GM12872 (cell line): ENCODE data around the gene USH1G.

Experiments used
- CTCF ChIP-seq: IDR thresholded peaks from 3 replicates; pipeline ENCODE4 v1.5.1; 2011; ENCODE audit warnings: low read depth, mild to moderate bottlenecking, low read length, moderate library complexity; ENCODE audit not compliant: insufficient read depth

The USH1G gene

DNA sequence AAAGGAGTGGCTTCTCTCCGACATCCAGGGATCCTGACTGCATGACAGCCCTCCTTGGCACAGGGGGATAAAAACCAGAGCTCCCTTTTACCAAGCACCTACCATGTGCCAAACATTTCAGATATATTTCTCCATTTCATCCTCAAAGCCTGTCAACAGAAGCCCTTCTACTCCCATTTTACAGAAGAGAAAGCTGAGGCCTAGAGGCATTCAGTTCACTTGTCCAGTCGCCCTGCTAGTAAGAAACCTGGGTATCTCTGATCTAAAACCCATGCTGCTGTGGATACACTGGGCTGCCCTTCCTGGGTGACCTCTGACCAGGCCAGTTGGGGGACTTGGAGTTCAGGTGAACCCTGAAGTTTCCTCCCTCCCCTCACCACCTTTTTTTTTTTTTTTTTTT lies 44.4 kb downstream of the USH1G start:
- no peak for TF ChIP-seq CTCF

DNA sequence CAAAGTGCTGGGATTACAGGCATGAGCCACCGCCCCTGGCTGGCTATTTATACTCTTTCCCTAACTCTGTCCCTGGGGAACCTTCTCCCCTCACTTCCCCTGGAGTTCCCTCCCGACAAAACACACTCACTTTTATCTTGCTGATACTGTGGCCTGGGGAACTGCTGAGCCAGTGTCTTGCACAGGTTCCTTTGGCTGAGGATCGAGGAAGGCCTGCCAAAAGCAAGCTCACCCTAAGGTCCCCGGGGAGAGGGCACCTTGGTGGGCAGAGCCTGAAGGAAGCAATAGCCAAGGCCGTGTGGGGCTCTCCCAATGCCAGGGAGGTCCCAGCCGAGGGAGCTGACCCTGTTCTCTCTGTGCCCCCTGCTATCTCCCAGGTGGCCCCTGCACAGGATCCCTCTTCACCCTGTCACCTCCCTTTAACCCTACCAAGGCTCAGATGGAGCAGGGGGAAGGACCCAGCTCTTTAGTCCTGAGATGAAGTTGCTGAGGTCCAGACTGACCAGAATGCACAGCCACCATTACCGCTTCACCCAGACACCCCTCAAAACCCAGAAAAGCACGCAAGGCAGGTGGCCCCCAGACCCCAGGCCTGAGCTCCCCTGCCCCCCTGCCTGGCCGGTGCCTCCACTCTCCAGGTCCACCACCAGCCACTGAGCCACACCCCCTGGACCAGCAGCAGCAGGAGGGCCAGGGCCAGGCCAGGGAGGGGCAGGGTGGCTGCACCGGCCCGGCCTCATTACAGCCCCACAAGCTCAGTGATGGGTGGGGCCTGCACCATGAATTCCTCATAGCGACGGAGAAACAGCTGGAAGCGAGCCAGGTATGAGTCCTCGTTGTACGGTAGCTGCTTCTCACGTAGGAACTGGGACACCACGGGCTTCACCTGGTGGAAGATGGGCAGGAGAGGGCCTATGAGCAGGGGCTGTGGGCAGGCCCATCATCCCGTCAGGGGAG lies 45.2 kb downstream of the USH1G start:
- TF ChIP-seq CTCF, result no peak

DNA sequence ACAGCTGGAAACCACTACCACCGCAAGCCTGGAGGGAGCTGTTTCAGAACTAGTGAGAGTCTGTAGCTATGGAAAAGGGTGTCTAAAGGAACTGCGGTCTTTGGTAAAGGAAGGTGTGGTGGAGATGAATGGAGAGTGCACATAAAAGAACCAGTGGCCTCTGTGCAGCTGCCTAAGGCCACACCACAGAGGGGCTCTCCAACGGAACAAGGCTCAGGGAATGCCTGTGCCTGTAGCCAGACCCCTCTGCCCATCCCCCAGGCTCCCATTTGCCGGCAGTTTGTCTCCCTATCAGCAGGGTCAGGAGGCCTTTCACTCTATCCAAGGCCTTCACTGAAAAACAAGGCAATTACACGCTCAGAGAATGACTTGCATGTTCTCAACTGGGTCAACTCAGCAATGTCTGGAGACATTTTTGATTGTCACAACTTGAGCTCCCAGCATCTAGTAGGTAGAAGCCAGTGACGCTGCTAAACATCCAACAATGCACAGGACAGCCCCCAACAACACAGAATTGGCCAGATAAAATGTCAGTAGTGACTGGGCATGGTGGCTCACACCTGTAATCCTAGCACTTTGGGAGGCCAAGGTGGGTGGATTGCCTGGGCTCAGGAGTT lies 47.0 kb downstream of the USH1G start:
- TF ChIP-seq CTCF, result no peak

DNA sequence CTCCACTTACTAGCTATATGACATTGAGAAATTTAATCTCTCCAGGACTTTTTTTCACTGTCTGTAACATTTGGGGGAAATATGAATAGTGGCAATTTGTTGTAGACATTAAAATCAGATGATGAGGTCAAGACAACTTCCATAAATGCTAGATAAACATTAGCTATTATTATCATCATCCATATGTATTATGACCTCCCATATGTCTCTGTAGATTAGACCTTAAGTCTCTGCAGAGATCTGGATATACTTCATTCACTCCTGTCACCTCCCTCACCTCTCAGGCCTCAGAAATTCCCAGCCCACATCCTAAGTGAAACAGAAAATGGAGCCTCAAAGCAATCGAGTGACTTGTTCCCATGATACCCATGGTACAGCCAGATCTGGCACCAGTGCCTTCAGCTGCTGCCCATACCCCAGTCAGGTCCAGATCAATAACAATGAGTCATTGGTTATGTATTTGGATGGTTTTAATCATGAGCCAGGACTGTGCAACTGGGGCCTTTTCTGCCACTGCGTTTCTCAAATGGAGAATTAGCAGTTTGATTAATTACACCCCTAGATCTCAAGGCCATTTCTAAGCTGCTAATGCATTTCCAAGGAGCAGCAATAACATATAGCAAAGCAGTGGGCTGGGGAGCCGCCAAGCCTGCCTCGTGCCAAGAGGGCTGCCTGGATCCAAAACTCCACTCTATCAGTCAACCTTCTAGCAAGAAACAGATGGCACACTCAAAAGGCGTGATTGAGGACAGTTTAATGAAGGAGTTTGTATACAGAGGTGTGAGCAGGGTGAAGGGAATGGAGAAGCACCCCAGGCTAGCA lies 47.7 kb downstream of the USH1G start:
- TF ChIP-seq CTCF, result no peak

DNA sequence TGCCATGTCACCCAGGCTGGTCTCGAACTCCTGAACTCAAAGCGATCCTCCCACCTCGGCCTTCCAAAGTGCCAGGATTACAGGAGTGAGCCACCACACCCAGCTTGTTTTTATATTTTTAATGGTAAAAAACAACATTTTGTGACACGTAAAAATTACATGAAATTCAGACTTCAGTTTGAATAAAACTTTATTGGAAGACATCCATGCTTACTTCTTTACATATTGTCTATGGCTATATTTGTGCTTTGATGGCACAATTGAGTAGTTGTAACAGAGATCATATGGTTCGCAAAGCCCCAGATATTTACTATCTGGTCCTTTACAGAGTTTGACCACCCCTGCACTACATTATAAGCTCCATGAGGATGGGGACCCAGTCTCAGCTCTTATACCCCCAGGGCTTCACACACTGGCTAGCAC lies 48.4 kb downstream of the USH1G start:
- no peak for TF ChIP-seq CTCF

DNA sequence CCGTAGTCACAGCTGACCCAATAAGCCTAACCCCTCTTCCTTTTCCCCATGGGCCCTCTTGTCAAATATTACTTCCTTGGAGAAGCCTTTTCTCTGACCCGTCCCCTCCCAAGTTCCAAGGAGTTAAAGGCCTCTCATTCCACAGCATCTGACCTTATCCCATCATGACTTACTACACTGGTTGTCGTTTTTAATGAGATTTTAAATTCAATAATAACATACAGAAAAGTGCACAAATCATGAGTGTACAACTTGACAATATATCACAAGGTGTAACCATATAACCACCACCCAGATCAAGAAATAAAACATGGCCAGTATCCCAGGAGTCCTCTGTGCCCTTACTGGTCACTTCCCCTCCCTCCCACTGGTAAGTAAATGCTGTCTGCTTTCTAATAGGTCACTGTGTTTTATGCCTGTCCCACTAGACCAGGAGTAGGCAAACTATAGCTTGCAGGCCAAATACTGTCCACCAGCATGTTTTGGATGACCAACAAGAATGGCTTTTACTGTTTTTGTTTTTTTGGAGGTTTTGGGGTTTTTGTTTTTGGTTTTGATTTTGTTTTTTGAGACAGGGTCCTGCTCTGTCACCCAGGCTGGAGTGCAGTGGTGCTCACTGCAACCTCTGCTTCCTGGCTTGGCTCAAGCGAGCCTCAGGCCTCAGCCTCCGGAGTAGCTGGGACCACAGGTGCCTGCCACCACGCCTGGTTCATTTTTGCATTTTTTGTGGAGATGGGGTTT lies 49.0 kb downstream of the USH1G start:
- TF ChIP-seq CTCF, result no peak
